HG03558 (cell line): ENCODE data around the gene EMD.

ENCODE experiments used
- ATAC-seq: cut with Tn5 transposase; IDR thresholded peaks from one replicate; pipeline ENCODE4 v1.9.1; 2021; ENCODE audit warnings: moderate number of reproducible peaks; ENCODE audit not compliant: unreplicated experiment; ENCODE audit errors: extremely low read depth

EMD gene

GRCh38 chrX:154354516-154354915, 24.6 kb upstream of the EMD start:
- ATAC-seq: no peak

DNA sequence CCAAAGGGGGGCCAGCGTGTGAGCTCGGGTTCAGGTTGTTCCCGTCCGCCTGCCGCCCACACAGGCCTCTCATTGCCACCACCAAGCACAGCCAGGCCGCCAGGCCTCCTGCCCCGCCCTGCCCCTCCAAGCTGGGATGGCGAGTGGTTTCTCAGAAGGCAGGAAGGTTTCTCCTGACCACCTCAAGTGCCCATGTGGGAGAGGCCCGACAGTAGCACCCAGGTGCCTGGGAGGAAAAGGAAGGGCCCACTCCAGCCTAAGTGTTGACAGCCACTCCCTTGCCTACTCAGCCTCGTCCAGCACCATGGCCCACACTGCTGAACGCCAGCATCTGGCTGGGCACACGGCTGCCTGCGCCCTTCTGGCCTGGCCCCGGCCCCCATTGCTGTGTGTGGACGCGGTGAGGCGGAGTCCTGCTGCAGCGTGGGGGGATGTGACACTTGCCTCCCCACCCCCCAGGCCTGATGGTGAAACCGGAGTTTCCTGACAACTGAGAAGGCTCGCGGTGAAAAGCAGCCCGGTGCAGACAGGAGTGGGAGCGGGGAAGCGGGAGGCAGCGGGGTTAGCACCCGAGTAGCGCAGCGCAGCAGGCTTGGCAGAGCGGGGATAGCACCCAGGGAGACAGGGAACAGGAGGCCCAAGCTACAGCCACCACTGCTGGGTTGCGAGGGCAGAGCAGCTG, 23.9 kb upstream of the EMD start:
- no peak for ATAC-seq

GRCh38 chrX:154355776-154356140, 23.3 kb upstream of the EMD start:
- no peak for ATAC-seq

GRCh38 chrX:154356596-154356995, 22.5 kb upstream of the EMD start:
- ATAC-seq: no peak

DNA sequence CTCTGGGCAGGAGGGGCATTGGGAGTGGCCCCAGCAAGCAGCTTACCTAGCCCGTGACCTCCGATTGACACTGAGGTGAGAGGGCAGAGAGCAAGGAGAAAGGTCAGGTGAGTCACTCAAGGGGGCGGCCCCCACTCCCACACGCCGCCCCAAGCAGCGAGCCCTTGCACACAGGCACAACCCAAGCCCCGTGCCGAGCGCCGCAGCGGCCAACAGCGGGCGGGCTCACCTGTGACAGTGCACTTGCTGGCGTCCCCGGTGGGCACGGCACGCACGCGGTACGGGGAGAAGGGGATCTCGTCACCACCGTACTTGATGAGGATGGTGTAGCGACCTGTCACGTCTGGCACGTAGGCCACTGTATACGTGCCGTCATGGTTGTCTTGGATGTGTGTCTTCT, 21.9 kb upstream of the EMD start:
- ATAC-seq: no peak

- no peak for ATAC-seq
Observed at GRCh38 chrX:154358011-154358410, 21.1 kb upstream of the EMD start.

GRCh38 chrX:154358829-154359228, 20.3 kb upstream of the EMD start:
- no peak for ATAC-seq

DNA sequence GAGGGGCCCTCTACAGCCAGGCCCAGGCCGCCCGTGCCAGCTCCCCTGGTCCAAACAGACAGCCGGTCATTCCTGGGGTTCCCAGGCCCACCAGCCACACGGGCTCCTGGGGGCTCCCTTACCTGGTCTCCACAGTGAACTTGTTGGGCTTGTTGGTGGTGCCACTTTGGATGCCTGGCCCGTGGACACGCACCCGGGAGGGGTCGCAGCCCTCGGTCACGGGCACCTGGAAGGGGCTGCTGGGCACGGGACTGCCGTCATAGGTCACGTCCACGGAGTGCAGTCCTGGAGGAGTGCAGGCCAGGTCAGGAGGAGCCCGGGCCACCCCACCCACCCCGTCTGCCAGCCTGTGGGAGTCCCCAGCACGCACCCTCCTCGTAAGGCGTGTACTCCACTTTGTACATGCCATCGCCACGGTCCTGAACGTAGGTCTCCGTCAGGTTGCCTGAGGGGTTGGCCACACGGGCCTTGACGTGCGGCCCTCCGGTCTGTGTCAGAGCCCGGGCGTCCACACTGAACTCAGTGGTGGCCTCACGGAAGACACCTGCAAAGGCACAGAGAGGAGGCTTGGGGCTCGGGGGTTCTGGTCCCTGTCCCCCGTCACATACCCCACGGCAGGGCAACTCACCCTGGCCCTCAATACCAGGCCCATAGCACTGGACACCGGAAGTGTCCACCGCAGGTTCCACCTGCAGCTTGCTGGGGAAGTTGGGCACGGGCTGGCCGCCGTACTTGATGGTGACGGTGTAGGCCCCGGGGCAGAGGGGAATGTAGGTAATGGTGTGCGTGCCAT, 19.5 kb upstream of the EMD start:
- no peak for ATAC-seq

- ATAC-seq: no peak
Observed at GRCh38 chrX:154360155-154360713, 18.9 kb upstream of the EMD start.

- no peak for ATAC-seq
Observed at GRCh38 chrX:154362085-154362742, 16.9 kb upstream of the EMD start.

- ATAC-seq: no peak
Observed at GRCh38 chrX:154363706-154364439, 15.2 kb upstream of the EMD start.

DNA sequence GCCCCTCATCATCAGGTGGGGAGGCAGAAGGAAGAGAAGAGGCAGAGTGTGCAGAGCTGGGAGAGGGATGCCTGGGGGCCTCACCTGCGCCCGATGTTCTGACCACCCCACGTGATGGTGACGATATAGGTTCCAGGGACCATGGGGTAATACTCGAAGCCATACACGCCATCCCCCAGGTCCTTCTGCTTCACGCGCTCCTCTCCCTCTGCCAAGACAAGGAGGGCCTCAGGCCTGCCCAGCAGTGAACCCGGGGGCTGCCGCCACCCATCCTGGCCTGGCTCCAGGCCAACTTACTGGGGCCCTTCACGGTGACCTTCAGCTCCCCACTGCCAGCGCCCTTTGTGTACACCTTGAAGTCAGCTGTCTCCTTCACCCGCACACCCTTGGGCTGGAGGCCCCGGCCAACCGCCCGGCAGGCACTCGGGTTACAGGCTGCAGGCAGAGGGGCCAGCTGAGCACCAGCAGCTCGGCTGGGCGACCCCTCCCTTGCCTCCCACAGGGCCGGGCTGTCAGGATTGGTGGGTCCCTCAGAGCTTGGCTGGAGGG, 14.0 kb upstream of the EMD start:
- no peak for ATAC-seq

- ATAC-seq: no peak
Observed at GRCh38 chrX:154365997-154366665, 13.0 kb upstream of the EMD start.

- no peak for ATAC-seq
Observed at GRCh38 chrX:154366666-154367055, 12.4 kb upstream of the EMD start.

DNA sequence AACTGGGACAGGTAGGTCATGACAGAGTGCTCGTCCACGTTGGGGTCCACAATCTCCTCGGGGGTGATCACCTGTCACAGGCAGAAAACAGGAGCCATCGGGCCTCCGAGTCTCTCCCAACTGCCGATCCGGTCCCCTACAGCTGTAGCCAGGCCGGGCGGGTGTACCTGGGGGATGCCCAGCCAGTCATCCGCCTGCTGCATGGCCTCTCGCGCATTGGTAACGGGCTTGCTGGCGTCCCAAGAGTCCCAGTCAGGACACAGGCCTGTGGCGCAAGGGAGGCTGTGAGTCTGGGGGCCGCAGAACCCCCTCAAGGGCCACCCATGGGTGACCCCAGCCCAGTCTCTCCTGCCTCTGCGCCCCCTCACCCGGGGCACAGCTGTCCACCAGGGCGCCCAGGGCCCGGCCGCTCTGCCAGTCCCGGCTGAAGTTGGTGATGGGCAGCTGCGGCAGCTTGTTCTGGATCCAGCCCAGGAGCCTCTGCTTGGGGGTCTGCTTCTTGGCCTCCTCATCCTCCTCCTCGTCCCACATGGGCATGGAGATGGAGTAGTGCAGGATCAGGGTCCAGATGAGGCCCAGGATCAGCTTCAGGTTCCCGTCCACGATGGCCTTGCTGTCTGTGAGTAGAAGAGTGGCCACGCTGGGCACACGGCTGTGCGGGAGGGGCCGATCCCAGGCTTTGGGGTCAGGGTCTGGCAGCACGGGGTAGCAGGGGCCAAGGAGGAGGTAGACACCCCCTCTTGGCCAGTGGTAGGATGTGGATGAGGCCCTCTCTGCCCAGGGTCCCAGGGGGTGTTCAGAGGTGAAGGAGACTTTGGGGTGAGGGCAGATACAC, 11.4 kb upstream of the EMD start:
- ATAC-seq: no peak

GRCh38 chrX:154368630-154369448, 10.3 kb upstream of the EMD start:
- ATAC-seq: no peak

GRCh38 chrX:154369449-154370299, 9.4 kb upstream of the EMD start:
- no peak for ATAC-seq
